Jurkat, Clone E6-1 (cell line): ENCODE results near the gene SCAANT1. TPM values are rescaled to one million over a fixed set of nuclear protein-coding genes. Genes with fewer than 3 reads are reported as not detected.

ENCODE experiments used
- DNase-seq: peaks from one replicate; pipeline ENCODE4 v3.0.0-alpha.2; 2011; ENCODE audit warnings: low read depth, low spot score
- H3K4me3 ChIP-seq: 2 replicates; pipeline ENCODE4 v1.5.1; 2011; ENCODE audit warnings: mild to moderate bottlenecking, low read length, control low read depth, moderate library complexity
- polyA plus RNA-seq: library from polyadenylated mRNA; unstranded; fragments of >200 nt; gene quantifications from one replicate; pipeline ENCODE4 v1.2.1, GENCODE V29; 2012; ENCODE audit warnings: missing spikeins; ENCODE audit not compliant: insufficient read length, insufficient read depth

SCAANT1 gene
- not detected for polyA plus RNA-seq

DNA sequence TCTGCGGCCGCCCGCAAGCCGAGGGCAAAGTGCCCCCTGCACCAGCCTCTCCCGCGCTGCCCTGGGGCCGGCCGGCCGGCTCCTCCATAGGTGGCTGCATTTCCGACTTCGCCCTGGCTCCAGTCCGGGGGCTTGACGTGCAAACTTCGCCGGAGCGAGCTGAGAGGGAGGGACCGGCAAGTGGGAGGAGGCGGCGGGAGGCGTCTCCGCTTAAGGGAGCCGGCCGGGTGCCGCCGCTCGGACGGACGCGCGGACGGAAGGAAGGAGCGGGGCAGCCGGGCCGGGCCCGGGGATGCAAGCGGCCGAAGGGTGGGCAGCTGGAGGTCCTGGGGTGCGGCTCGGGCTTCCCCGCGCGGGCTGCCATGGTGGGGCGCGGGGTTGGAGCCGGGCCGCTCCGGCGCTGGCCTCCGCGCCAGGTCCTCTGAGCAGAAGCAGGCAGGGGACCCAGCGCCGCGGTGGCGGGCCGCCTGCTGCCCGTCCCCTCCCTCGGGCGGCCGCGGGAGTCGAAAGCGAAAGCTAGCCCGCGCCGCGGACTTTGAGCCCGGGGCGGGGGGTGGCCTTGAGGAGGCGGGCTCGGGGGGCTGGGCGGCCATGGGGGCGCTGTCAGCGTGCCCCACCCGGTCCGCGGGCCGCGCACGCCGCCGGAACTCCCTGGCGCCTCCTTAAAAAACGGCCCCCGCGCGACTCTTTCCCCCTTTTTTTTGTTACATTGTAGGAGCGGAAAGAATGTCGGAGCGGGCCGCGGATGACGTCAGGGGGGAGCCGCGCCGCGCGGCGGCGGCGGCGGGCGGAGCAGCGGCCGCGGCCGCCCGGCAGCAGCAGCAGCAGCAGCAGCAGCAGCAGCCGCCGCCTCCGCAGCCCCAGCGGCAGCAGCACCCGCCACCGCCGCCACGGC is at the start of gene SCAANT1:
TSS of gene SCAANT1 (minus strand) at position 511 of the 895 bp plus-strand sequence.
- peak; percentile 73 for DNase-seq

DNA sequence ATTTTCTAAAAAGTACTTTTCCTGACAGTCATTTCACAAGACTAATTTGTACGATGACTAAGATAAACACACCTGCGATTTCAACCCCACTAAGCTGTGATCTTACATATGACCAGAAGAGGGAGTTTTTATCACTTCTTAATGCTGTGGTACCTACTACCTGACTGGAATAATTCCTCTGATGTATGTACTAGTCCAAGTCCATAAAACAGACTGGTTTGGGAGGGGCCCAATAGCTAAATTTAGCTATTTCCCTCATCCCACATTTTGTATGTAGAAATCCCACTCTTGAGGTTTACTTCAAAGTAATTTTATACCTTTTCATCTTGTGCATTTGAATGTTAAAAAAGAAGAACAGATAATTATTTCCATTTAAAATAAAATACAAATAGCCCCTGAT is 49.7 kb upstream of the SCAANT1 start:
- no peak overlapping the region for H3K4me3 ChIP-seq
- peak; percentile 68 for DNase-seq

More for the DNA sequence above, at the start of gene SCAANT1:
- H3K4me3 ChIP-seq = peak within 1 kb of the TSS; percentile 60

DNA sequence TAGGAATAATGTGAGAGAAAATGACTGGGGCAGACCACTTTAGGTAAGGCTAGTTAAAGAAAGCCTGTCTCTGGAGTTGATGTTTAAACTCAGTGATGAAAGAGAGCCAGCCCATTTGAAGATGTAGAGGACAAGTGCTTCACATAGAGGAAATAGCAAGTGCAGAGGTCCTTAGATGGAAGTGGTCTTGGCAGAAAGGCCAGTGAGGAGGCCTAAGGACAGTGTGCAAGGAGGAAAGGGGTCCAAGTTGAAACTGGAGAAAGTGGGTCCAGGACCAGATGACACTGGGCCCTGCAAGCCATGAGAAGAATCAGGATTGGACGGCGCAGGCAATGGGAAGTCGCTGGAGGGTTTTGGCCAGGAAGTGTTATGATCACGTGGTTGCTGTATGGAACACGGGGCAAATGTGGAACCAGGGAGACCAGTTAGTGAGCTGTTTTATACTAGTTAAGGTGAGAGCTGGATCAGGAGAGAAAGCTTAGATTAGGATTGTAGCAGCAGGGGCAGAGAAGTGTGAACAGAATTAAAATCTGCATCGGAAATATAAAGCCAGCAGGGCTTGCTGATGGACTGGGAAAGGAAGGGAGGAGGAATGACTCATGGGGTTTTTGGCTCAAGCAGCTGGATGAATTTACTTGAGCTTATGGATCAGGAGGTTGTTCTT is 48.0 kb upstream of the SCAANT1 start:
- DNase-seq = no peak
- H3K4me3 ChIP-seq = no peak overlapping the region

DNA sequence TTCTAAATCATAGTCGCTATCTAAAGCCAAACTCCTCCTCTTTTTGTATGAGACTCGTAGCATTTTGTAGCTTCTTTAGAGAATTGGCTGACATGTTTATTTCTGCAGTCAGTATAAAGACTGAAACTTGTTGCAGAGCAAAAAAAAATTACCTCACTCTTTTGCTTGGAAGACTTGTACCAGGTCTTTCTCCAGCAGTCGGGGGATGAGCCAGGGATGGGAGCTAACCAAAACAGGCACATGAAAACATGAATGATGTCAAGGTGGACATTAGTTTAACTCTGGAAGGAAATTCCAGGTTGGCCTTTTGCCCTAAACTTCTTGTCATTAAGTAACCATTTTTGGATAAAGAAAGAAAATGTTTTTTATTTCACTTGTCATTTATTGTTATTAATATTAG is 47.0 kb upstream of the SCAANT1 start:
- no peak for DNase-seq
- no peak overlapping the region for H3K4me3 ChIP-seq

DNA sequence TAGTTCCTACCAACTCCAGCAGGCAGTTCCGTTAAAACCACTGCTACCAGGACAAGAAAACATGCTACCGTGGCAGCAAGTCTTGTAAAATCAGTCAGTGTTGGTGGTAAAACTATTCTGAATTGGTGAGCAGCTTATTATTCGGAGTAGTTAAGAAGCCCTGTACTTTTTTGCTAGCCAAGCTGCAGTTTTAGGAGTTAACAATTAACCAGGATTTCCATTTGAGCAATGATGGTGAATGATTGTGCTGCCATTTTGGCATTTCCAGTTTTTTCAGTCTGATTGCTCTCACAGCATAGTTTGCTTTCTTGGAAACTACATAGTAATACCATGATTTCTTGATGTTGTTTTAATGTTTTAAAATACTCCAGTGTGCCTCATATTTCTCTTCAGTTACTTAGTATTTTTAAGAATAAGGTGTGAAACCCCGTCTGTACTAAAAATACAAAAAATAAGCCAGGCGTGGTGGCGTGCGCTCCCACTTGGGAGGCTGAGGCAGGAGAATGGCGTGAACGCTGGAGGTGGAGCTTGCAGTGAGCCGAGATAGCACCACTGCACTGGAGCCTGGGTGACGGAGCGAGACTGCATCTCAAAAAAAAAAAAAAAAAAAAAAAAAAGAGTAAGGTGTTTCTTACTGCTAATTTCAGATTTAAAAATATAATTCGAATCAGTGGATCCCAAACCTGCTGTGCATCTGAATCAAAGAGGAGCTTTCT is 43.8 kb upstream of the SCAANT1 start:
- no peak for DNase-seq
- H3K4me3 ChIP-seq = no peak overlapping the region

DNA sequence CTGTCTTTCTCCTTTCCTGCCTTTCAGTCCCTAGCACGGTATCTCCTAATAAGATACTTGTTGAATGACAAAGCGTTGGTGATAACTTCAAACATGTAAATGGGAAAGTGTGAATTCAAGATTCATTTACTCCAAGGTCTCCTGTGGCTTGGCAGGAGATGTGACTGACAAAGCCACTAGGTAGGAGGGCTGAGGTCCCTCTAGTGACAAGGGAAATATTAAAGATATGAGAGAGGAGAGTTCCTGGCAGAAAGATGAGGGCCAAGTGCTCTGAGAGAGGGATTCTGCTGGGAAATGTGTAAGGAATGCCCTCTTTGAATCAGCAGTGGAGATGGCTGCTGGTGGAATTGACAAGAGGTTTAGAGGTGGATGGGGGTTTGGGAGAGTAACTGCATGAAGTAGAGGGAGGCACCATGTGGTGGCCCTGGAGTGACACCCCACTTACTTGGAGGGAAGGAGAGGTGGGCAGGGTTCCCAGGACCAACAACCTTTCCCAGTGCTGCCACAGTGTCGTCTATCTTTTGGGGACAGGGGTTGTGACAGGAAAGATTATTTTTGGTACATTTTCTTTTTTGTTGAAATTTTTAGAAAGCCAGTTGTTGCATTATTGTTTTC is 43.0 kb upstream of the SCAANT1 start:
- no peak for DNase-seq
- no peak overlapping the region for H3K4me3 ChIP-seq

DNA sequence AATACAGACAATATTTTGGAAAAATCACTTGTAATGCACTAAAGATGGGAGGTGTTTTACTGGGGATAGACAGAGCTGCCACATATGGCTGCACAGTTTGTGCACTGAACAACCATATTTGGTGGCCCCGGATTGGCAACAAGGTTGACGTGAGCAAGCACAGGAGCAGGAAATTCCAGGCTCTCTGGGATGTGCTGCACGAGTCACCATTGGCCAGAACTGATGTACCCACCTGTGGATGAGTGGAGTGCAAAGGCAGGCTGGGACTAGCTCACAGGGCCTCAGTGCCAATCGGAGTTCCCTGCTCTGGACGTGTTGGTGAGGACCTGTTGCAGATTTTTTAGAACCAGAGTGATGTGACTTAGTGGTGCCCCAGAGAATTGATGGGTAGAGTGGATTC is 42.0 kb upstream of the SCAANT1 start:
- no peak for DNase-seq
- H3K4me3 ChIP-seq = no peak overlapping the region

DNA sequence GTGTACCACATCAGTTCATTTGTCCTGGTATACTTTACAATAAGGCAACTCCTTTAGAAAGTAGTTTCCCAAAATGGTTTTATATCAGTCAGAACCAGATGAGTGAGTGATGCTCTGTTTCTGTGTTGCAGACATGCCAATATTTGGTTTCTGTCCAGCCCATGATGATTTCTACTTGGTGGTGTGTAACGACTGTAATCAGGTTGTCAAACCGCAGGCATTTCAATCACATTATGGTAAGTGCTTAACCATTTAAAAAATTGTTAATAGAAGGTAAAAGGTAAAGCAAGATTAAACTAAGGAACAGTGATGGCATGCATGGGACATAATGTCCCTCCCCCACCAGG is 40.0 kb upstream of the SCAANT1 start:
- DNase-seq = no peak
- H3K4me3 ChIP-seq = no peak overlapping the region

DNA sequence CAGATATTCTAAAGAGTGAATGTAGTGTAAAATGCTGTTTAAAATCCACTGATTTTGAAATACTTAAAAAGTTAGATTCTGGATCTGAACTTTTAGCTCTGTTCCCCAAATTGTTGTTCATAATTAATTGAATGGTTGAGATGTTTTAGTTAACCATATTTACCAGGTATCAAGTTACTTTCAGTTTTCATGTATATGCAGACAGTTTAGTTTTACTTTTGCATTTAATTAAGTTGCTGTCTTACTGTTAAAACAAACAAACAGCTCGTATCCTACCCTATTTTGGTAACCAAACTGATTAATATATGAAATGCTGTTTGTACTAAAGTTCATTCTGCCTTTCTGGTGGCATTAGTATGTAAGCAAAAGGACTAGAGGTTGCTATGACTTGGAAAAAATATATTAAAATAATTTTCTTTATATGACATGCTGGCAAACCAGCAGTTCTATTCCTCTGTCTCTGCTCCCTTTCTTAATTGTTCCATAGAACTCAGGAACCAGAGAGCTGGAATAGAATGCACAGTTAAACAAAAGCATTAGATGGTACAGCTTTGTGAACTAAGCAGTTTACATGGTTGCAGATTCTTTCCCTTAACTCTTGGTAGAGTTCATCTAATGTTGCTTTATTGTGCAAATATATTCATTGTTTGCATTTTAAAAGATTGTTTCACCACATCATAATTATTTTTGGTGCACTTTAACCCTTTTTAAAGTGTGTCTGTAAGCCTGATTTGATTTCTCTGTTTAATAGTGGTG is 39.5 kb upstream of the SCAANT1 start:
- DNase-seq = no peak
- H3K4me3 ChIP-seq = no peak overlapping the region

DNA sequence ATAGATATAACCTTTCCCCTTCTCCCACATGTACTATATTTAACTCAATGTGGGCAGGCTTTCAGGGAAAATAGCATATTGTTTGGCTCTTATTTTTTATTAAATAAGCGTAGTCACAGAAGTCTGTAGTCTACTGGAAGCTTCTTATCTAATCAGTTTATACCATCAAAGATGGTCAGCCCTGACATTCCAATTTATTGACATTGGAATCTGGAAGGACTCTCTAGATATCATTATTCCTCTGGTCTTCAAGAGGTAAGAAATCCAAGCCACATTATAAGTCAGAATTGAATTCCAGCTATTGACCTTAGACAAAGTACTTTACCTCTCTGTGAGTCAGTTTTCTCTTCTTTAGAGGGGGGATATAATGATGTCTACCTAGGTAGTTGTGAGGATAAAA is 38.5 kb upstream of the SCAANT1 start:
- no peak for DNase-seq
- no peak overlapping the region for H3K4me3 ChIP-seq

DNA sequence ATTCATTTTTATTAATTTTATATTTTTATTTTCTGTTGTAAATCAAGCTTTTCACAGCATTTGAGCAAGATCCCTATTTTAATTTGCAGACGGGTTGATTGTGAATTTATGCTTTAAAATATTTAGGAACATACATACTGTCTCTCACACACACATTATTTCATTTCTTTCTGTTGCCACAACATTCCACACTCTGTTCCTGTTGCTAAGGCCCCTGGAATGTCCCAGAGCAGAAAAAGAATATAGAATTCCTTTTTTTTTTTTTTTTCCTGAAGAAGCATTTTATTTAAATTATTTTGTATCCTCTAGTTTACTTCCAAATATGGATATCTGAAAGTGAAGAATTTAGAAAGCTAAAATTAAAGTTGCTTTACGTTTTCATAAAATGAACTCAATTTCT is 36.8 kb upstream of the SCAANT1 start:
- H3K4me3 ChIP-seq = no peak overlapping the region
- no peak for DNase-seq

DNA sequence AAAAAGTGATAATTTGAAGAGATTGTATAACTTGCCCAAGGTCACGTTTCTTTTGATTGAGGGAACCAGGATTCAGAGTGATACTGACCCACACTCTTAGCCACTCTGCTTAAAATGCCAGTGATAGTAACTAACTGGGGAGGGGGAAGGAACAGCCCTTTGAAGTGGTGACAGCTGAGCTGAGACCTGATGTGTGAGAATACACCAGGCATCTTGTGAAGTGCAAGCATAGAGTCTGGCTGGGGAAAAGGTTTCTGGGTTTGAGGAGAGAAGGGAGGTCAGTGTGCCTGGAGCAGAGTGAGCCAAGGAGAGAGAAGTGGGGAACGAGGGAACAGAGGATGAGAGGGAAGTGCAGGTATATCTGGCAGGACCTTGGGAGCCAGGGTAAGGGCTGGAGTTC is 35.4 kb upstream of the SCAANT1 start:
- no peak for DNase-seq
- no peak overlapping the region for H3K4me3 ChIP-seq

DNA sequence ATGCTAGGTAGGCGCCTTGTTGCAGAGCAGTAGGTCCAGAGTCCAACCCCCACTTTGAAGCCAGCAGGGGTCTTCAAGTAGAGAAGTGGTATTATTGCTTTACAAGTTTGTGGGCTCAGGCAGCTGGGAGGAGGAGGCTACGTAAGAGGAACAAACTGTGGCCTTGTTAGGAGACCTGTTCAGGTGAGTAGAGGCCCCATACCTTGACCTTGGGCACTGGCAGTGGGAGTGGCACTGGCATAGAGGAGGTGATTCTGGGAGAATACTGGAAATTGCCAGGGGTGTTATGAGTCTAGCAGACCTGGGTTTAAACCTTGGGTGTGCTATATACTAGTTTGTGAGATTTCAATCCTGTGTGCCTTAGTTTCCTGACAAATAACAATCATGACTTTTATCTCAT is 34.6 kb upstream of the SCAANT1 start:
- no peak overlapping the region for H3K4me3 ChIP-seq
- DNase-seq = no peak

DNA sequence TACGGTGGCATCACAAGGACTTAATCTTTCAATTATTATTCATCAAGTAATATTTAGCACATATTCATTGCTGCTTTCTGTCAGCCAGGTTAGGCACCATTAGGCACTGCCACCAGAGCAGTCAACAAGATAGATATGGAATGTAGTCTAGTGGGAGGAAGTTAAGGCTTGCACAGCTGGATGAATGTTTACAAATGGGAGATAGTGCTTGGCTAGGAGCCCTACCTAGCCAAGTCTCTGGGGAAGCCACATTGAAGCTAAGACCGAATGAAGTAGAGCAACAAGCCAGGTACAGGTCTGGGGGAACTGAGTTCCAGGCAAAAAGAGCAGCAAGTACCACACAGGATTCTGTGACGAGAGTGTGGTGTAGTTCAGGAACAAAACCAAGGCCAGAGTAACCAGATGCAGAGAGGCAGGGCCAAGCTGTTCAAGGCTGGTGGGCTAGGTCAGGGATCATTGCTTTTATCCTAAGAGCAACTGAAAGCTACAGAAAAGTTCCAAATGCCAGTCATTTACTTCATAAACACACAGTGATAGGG is 33.4 kb upstream of the SCAANT1 start:
- DNase-seq = no peak
- no peak overlapping the region for H3K4me3 ChIP-seq

DNA sequence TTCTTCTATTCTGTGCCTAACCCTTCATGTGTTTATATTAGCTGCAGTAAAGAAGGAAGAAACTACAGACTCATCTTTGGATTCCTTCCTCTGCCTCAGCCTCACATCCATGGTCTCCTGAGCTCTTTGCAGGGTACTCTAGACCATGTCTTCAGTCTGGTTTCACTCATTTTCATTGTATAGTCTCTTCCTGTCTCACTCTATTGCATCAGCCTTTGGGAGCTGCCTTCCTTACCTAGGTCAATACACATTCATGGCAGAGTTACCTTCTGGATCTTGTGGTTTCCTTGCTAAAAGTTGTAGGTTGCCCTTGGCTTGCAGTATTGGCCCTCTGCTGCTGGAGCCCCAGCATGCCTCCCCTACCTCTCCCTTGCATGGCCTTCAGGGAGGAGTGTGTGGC is 31.5 kb upstream of the SCAANT1 start:
- H3K4me3 ChIP-seq = no peak overlapping the region
- DNase-seq = no peak

DNA sequence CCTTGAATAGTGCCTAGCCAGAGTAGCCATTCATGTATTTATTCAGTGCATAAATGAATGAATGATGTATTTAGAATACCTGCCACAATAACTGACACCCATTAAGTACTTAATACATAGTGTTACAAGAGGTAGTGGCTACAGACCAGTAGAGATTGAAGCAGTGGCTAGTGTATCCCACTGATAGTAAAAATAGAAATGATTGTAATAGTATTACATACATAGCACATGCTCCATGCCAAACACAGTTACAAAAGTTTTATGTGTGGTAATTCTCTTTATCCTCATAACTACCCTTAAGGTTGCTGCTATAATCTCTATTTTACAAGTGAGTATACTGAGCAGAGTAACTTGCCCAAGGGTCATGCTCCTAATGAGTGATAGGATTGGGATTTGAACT is 30.3 kb upstream of the SCAANT1 start:
- H3K4me3 ChIP-seq = no peak overlapping the region
- no peak for DNase-seq

DNA sequence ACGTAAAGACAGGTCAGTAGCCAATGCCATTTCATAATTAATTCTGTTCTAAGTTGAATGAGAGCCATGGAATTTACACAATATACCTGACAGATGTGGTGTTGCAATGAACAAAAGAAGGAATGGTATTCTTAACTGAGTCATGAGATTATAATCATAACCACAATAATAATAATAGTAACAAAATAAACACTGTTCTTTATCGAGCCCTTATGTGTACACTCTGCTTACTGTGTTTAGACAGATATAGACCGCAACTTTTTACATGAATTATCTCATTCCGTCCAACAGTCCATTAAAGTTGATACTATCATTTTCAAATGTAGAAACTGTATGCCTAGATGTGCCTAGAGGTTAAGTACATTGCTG is 28.2 kb upstream of the SCAANT1 start:
- DNase-seq = no peak

DNA sequence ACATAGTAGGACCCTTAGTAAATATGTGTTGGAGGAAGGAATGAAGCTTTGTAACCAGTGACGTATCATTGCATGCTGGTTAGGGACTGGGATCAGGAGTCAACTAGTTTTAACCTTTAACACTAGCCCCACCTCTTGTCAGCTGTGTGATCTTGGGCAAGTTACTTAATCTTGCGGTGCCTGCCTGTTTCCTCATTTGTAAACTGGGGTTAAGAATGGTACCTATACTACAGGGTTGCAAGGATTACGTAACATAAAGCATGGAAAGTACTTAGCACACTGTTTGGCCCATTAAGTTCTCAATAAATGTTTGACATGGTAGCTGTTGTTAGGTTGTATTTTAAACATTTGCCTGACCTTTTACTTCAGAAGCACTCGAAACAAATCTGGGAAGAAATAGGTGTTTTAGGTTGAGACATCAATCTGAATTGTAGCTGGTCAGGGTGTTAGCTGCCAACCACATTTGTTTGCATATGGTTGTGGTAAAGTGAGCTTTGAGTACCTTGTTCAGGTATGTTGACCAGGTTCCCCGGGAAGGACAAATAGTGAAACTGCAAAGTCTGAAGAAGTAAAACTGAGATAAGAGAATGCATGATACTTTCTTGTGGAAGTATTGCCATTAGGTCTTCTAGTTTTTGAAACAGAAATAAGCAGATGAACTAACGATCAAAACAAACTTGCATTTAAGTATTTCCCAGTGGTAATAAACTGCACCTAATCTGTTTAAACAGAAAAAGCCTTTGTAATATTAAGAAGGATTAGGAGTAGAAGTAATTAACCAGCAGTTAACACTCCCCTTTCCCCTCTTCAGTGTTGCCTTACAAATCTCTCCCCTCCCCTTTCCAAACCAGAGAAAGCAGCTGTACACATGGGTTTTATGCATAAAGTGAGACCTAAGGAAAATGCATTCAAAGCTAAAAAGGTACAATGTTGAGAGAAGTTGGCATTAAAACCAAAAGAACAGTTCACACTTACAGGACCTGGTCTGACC is 25.8 kb upstream of the SCAANT1 start:
- H3K4me3 ChIP-seq = no peak overlapping the region
- DNase-seq = no peak

More for the DNA sequence above, 28.2 kb upstream of the SCAANT1 start:
- no peak overlapping the region for H3K4me3 ChIP-seq
